GM20000 (cell line): ENCODE measurements around the gene ZGPAT.
"Not testable (repeated sequence)": the region's sequence is repeated elsewhere in the genome, so short reads cannot be mapped to it uniquely, and the experiment has no call there.

Experiments used
- DNase-seq: peaks from one replicate; pipeline ENCODE4 v3.0.0; 2012; ENCODE audit warnings: low spot score
- CTCF ChIP-seq: IDR thresholded peaks from 2 replicates; pipeline ENCODE4 v1.5.1; 2012; ENCODE audit warnings: mild to moderate bottlenecking, control low read depth; ENCODE audit errors: extremely low read depth, missing control alignments

ZGPAT gene, protein sequence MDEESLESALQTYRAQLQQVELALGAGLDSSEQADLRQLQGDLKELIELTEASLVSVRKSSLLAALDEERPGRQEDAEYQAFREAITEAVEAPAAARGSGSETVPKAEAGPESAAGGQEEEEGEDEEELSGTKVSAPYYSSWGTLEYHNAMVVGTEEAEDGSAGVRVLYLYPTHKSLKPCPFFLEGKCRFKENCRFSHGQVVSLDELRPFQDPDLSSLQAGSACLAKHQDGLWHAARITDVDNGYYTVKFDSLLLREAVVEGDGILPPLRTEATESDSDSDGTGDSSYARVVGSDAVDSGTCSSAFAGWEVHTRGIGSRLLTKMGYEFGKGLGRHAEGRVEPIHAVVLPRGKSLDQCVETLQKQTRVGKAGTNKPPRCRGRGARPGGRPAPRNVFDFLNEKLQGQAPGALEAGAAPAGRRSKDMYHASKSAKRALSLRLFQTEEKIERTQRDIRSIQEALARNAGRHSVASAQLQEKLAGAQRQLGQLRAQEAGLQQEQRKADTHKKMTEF

GRCh38 chr20:63707558-63708300 is at the start of gene ZGPAT, which contains the start of gene ARFRP1:
ZGPAT (plus strand) TSS chr20:63708039; CDS start chr20:63708581, 542 bp downstream.
ARFRP1 (minus strand) TSS chr20:63707976; CDS start chr20:63707091, 885 bp downstream.
- no peak for TF ChIP-seq CTCF
- DNase-seq = peak; percentile 96

GRCh38 chr20:63658749-63659187 is 49.1 kb upstream of the ZGPAT start:
- TF ChIP-seq CTCF = no peak
- DNase-seq = no peak

- no peak for TF ChIP-seq CTCF
- DNase-seq = no peak
These were observed 48.5 kb upstream of the ZGPAT start for GRCh38 chr20:63659370-63659769.

DNA sequence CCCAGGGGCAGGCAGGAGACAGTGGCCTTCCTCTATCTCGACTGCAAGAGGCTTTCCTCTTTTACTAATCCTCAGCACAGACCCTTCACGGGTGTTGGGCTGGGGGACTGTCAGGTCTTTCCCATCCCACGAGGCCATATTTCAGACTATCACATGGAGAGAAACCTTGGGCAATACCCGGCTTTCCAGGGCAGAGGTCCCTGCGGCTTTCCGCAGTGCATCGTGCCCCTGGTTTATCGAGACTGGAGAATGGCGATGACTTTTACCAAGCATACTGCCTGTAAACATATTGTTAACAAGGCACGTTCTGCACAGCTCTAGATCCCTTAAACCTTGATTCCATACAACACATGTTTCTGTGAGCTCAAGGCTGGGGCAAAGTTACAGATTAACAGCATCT is 47.7 kb upstream of the ZGPAT start:
- DNase-seq = not testable (repeated sequence)

DNA sequence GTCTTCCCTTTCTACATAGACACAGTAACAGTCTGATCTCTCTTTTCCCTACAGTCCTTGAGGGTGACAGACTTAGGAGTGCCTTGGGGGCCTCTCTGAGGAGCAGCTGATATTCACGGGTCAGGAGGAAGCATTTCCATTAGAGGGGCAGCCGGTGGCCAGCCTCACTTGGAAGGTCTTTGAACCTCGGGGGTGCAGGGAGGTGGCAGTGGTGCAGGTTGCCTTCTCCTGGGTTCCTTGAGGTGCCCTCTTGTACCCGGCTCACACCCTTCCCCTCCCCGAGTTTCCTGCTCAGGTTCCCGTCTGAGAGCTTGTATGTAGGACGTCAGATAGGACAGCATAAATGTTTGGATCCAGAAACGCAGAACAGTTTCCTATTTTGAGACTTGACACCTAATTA is 47.2 kb upstream of the ZGPAT start:
- no peak for TF ChIP-seq CTCF
- no peak for DNase-seq

GRCh38 chr20:63661108-63661507 is 46.7 kb upstream of the ZGPAT start:
- TF ChIP-seq CTCF = no peak
- DNase-seq = no peak

DNA sequence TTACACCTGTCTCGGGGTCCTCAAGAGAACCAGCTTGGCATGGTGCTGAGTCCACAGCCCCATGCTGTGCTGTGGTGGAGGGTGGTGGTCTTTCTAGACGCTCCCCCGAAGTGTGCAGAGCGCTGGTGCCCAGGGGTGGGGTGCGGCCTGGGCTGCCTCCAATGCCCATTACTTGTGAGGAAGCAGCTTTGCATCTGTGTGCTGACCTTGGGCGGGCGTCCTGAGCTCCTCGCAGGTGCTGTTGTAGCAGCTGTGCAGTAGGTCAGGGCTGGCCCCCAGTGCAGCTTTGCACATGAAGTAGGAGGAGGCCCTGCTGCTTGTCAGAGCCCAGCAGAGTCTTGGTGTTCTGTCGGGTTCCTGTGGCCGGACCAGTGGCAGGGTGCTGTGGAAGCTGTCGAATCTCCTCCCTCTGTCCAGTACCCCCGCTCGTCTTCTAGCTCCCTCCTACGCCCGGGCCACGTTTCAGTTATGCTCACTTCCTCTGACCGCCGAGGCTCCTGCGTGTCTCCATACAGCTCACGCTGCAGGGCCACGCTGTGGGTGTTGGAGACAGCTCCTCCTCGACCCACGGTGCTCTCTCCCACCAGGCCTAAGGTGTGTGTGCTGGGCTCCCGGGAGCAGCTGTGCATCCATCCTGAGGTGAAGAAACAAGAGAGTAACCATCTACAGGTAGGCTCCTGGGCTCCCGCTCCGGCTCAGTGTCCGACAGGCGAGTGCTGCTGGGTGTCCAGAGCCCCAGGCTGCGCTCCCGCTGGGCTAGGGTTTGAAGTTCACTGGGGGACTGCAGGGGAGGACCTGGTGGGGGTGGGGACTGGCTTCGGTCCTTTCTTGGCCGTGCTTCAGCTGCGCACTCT is 45.7 kb upstream of the ZGPAT start:
- no peak for TF ChIP-seq CTCF
- no peak for DNase-seq
